ENCODE data around the gene SSBP3.

The SSBP3 gene

DNA sequence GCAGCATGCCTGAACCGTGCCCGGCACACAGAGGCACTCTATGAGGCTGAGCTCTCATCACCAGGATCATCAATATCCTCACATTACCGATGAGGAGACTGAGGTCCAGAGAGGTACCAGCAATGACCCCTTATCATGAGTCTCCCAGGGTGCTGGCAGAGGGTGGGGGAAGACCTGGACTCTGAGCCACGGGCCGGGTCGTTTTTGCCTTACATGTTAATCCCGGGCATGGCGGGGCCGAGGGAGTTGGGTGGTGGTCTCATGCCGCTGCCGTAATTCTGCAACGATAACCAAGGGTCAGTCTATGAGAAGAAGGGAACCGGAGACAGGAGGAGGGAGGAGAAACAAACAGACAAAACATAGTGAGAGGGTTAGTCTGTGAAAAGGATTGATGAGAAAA is 163.2 kb downstream of the SSBP3 start:
- TF ChIP-seq, protein P1, sequence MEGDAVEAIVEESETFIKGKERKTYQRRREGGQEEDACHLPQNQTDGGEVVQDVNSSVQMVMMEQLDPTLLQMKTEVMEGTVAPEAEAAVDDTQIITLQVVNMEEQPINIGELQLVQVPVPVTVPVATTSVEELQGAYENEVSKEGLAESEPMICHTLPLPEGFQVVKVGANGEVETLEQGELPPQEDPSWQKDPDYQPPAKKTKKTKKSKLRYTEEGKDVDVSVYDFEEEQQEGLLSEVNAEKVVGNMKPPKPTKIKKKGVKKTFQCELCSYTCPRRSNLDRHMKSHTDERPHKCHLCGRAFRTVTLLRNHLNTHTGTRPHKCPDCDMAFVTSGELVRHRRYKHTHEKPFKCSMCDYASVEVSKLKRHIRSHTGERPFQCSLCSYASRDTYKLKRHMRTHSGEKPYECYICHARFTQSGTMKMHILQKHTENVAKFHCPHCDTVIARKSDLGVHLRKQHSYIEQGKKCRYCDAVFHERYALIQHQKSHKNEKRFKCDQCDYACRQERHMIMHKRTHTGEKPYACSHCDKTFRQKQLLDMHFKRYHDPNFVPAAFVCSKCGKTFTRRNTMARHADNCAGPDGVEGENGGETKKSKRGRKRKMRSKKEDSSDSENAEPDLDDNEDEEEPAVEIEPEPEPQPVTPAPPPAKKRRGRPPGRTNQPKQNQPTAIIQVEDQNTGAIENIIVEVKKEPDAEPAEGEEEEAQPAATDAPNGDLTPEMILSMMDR (IDR thresholded peaks at IDR 0.05; ENCODE audit: low read depth, low read length): no peak
- no peak for TF ChIP-seq EZH2phosphoT487 (IDR thresholded peaks at IDR 0.05; ENCODE audit: low read depth)
- H3K4me2 ChIP-seq (ENCODE audit: low read length): no peak overlapping the region
- peaks cover 6% of the 10 kb centered on the region for H3K4me1 ChIP-seq (ENCODE audit: low read length)
- H4K20me1 ChIP-seq (ENCODE audit: insufficient read depth, low read length): no peaks in the 10 kb centered on the region
- H2AFZ ChIP-seq (ENCODE audit: low read depth, low read length): no peak overlapping the region
- H3K36me3 ChIP-seq (replicated peaks; ENCODE audit: low read depth, low read length): no peaks in the 10 kb centered on the region
- no peak overlapping the region for H3K4me3 ChIP-seq (ENCODE audit: low read length)
- no peak overlapping the region for H3K9ac ChIP-seq (ENCODE audit: low read length)
- H3K27me3 ChIP-seq (ENCODE audit: low read depth, low read length): no peaks in the 10 kb centered on the region
- H3K27ac ChIP-seq (ENCODE audit: low read length): no peak overlapping the region
- no peaks in the 10 kb centered on the region for H3K79me2 ChIP-seq (ENCODE audit: low read length)
- no peaks in the 10 kb centered on the region for H3K9me3 ChIP-seq (ENCODE audit: insufficient read depth, low read length)

DNA sequence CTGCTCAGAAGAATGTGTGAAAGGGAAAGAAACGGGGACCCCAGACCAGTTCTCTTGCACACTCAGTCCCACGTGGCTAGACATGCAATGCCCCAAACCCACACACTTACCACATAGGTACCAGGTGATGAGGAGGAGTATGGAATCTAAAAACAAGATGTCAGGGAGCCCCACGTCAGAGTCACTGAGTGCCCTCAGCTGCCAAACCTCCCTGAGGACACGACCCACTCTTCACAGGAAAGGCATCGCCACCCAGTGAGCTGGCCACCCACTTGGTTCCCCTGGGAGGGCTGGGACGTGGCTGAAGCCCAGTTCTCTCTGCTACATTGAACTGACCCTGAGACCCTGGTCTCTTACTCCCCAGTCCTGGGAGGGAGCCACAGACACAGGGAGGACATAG is 164.8 kb downstream of the SSBP3 start:
- TF ChIP-seq, protein P1 (IDR thresholded peaks at IDR 0.05; ENCODE audit: low read depth, low read length): no peak
- no peak for TF ChIP-seq EZH2phosphoT487 (IDR thresholded peaks at IDR 0.05; ENCODE audit: low read depth)
- Histone ChIP-seq H3K4me1 (ENCODE audit: low read length) (peaks cover 6% of the 10 kb centered on the region), H3K9ac (ENCODE audit: low read length) (no peak overlapping the region), H3K27me3 (ENCODE audit: low read depth, low read length) (no peaks in the 10 kb centered on the region), H3K4me3 (ENCODE audit: low read length) (no peak overlapping the region), H3K36me3 (replicated peaks; ENCODE audit: low read depth, low read length) (no peaks in the 10 kb centered on the region), H4K20me1 (ENCODE audit: insufficient read depth, low read length) (no peaks in the 10 kb centered on the region), H3K79me2 (ENCODE audit: low read length) (no peaks in the 10 kb centered on the region), H3K4me2 (ENCODE audit: low read length) (no peak overlapping the region), H3K9me3 (ENCODE audit: insufficient read depth, low read length) (no peaks in the 10 kb centered on the region), H2AFZ (ENCODE audit: low read depth, low read length) (no peak overlapping the region), H3K27ac (ENCODE audit: low read length) (no peak overlapping the region)

DNA sequence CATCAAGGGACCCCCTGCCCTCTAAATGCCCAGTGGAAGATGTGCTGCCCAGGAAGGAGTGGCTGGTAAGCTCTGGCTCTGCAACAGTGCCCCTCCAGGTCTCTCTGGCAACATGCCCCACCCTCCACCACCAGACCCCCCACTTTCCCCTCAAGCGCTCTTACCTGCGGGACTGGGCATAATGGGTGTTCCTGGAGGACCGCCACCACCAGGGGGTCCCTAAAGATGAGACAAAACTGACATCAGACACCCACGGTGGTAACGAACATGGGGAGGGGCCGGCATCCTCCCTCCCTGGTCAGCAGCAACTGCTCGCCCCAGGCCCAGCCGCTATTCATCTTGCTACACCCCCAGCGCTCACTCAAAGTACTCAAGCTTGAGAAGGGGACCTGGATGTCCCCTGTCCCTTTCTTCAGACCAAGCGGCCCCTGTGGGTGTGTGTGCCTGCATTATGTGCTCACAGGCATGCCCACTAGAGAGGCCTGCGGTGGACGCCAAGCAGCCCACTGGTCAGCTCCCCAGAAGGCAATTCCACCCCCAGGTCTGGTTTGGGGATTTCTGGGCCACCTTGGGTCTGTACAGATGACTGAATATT is 165.4 kb downstream of the SSBP3 start:
- TF ChIP-seq EZH2phosphoT487 (IDR thresholded peaks at IDR 0.05; ENCODE audit: low read depth): no peak
- TF ChIP-seq, protein P1 (IDR thresholded peaks at IDR 0.05; ENCODE audit: low read depth, low read length): no peak
- H2AFZ ChIP-seq (ENCODE audit: low read depth, low read length): no peak overlapping the region
- H3K79me2 ChIP-seq (ENCODE audit: low read length): no peaks in the 10 kb centered on the region
- H3K4me3 ChIP-seq (ENCODE audit: low read length): no peak overlapping the region
- H3K36me3 ChIP-seq (replicated peaks; ENCODE audit: low read depth, low read length): no peaks in the 10 kb centered on the region
- H3K9ac ChIP-seq (ENCODE audit: low read length): no peak overlapping the region
- no peak overlapping the region for H3K27ac ChIP-seq (ENCODE audit: low read length)
- peaks cover 6% of the 10 kb centered on the region for H3K4me1 ChIP-seq (ENCODE audit: low read length)
- no peak overlapping the region for H3K4me2 ChIP-seq (ENCODE audit: low read length)
- H3K9me3 ChIP-seq (ENCODE audit: insufficient read depth, low read length): no peaks in the 10 kb centered on the region
- H3K27me3 ChIP-seq (ENCODE audit: low read depth, low read length): no peaks in the 10 kb centered on the region
- H4K20me1 ChIP-seq (ENCODE audit: insufficient read depth, low read length): no peaks in the 10 kb centered on the region

DNA sequence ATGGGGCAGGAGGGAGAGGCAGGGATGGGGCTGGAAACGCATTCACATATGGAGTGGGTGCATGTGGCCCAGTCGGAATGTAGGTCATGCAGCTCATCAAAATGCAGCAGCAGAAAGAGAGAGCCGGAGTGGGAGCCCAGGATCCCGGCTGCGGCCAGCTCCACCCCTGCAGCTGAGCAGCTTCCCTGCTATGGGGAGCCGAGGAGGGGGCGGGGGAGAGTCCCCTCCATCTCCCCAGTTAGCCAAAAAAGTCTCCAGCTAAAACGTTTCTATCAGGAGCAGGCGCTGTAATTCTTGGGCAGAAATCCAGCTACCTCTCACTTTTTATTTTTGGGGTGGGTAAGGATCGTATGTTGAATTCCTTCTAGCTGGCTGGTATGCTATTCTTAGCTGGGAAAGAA is 166.6 kb downstream of the SSBP3 start:
- H2AFZ ChIP-seq (ENCODE audit: low read depth, low read length): no peak overlapping the region
- no peaks in the 10 kb centered on the region for H3K79me2 ChIP-seq (ENCODE audit: low read length)
- H3K4me2 ChIP-seq (ENCODE audit: low read length): no peak overlapping the region
- TF ChIP-seq, protein P1 (IDR thresholded peaks at IDR 0.05; ENCODE audit: low read depth, low read length): no peak
- no peak for TF ChIP-seq EZH2phosphoT487 (IDR thresholded peaks at IDR 0.05; ENCODE audit: low read depth)
- no peaks in the 10 kb centered on the region for H3K9me3 ChIP-seq (ENCODE audit: insufficient read depth, low read length)
- no peak overlapping the region for H3K4me3 ChIP-seq (ENCODE audit: low read length)
- peaks cover 6% of the 10 kb centered on the region for H3K4me1 ChIP-seq (ENCODE audit: low read length)
- H3K36me3 ChIP-seq (replicated peaks; ENCODE audit: low read depth, low read length): no peaks in the 10 kb centered on the region
- H3K27ac ChIP-seq (ENCODE audit: low read length): no peak overlapping the region
- no peaks in the 10 kb centered on the region for H3K27me3 ChIP-seq (ENCODE audit: low read depth, low read length)
- H4K20me1 ChIP-seq (ENCODE audit: insufficient read depth, low read length): no peaks in the 10 kb centered on the region
- H3K9ac ChIP-seq (ENCODE audit: low read length): no peak overlapping the region
